ENCODE data around the gene TRIM36. TPM values are rescaled to one million over a fixed set of nuclear protein-coding genes. Genes with fewer than 3 reads are reported as not detected.

The TRIM36 gene
- total RNA-seq, 1 experiment from 2014 or later: 12.6 TPM

DNA sequence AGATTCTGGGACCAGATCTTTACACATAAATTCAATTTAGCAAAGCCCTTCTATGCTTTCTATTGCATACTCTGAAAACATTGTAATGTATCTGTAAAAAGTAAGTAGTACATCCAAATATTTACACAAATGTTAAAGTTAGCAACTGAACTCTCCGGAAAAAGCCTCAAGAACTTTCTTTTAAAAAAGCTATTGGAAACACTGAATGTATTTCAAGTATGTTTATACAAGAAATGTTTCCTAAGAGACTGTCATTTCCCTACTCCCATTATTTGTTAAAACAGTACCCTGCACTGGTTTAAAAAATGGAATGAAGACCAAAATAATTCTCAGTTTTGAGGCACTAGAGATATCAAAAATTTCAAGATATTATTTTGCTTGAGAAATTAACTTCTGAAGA is 44.8 kb upstream of the TRIM36 start:
- Histone ChIP-seq H3K4me3 (replicated peaks in 1 of 2; ENCODE audit: low read depth in 1 of 2, low read length in 2 of 2) (no peak overlapping the region), H3K4me1 (ENCODE audit: control insufficient read depth in 1 of 2, insufficient read depth in 2 of 2, low read length in 2 of 2) (no peaks in the 10 kb centered on the region), H3K79me2 (ENCODE audit: insufficient read depth, low read length) (no peaks in the 10 kb centered on the region; the same call in none of the 2 replicates), H3K36me3 (ENCODE audit: control insufficient read depth in 1 of 2, insufficient read depth in 2 of 2, low read length in 2 of 2) (no peaks in the 10 kb centered on the region), H3K9me3 (ENCODE audit: control insufficient read depth in 1 of 2, insufficient read depth in 1 of 2, low read depth in 1 of 2, low read length in 2 of 2) (no peaks in the 10 kb centered on the region), H3K27me3 (ENCODE audit: insufficient read depth, low read length) (no peaks in the 10 kb centered on the region), H2AFZ (ENCODE audit: low read depth, low read length, poor library complexity, severe bottlenecking) (no peak overlapping the region), H3K9me2 (ENCODE audit: insufficient read depth) (no peaks in the 10 kb centered on the region), H3K9ac (ENCODE audit: low read length) (no peak overlapping the region), H3K4me2 (ENCODE audit: low read length) (no peak overlapping the region), H3K27ac (ENCODE audit: low read depth, low read length) (no peak overlapping the region), H4K20me1 (ENCODE audit: insufficient read depth) (no peaks in the 10 kb centered on the region)
- intact Hi-C loops (cut with micrococcal nuclease): no loop called here
- CTCF ChIA-PET: no interaction called here
- no peak for DNase-seq (ENCODE audit: low read depth, low spot score)
- POLR2A ChIA-PET: no interaction called here
- ATAC-seq: no peak
- TF ChIP-seq, protein P1, sequence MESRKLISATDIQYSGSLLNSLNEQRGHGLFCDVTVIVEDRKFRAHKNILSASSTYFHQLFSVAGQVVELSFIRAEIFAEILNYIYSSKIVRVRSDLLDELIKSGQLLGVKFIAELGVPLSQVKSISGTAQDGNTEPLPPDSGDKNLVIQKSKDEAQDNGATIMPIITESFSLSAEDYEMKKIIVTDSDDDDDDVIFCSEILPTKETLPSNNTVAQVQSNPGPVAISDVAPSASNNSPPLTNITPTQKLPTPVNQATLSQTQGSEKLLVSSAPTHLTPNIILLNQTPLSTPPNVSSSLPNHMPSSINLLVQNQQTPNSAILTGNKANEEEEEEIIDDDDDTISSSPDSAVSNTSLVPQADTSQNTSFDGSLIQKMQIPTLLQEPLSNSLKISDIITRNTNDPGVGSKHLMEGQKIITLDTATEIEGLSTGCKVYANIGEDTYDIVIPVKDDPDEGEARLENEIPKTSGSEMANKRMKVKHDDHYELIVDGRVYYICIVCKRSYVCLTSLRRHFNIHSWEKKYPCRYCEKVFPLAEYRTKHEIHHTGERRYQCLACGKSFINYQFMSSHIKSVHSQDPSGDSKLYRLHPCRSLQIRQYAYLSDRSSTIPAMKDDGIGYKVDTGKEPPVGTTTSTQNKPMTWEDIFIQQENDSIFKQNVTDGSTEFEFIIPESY (IDR thresholded peaks at IDR 0.05; ENCODE audit: extremely low read depth, insufficient replicate concordance, low read length): no peak
- TF ChIP-seq ELF1 (IDR thresholded peaks at IDR 0.05; ENCODE audit: borderline replicate concordance, low read depth) (no peak), EZH2 (IDR thresholded peaks at IDR 0.05) (no peak), TCF7L2 (IDR thresholded peaks at IDR 0.05; ENCODE audit: borderline replicate concordance, extremely low read depth, insufficient read depth, insufficient read length) (no peak), SP1 (IDR thresholded peaks at IDR 0.05; ENCODE audit: low read depth) (no peak), POLR2AphosphoS5 (IDR thresholded peaks at IDR 0.05; ENCODE audit: low read depth, low read length) (no peak), JUND (IDR thresholded peaks at IDR 0.05) (no peak), SIN3A (IDR thresholded peaks at IDR 0.05; ENCODE audit: low read depth) (no peak), POLR2A (IDR thresholded peaks at IDR 0.05; ENCODE audit: borderline replicate concordance, extremely low read depth, insufficient read depth, insufficient read length) (no peak), RAD21 (IDR thresholded peaks at IDR 0.05; ENCODE audit: low read depth) (no peak), CEBPB (IDR thresholded peaks at IDR 0.05; ENCODE audit: low read depth) (no peak)
- TF ChIP-seq, protein P2, sequence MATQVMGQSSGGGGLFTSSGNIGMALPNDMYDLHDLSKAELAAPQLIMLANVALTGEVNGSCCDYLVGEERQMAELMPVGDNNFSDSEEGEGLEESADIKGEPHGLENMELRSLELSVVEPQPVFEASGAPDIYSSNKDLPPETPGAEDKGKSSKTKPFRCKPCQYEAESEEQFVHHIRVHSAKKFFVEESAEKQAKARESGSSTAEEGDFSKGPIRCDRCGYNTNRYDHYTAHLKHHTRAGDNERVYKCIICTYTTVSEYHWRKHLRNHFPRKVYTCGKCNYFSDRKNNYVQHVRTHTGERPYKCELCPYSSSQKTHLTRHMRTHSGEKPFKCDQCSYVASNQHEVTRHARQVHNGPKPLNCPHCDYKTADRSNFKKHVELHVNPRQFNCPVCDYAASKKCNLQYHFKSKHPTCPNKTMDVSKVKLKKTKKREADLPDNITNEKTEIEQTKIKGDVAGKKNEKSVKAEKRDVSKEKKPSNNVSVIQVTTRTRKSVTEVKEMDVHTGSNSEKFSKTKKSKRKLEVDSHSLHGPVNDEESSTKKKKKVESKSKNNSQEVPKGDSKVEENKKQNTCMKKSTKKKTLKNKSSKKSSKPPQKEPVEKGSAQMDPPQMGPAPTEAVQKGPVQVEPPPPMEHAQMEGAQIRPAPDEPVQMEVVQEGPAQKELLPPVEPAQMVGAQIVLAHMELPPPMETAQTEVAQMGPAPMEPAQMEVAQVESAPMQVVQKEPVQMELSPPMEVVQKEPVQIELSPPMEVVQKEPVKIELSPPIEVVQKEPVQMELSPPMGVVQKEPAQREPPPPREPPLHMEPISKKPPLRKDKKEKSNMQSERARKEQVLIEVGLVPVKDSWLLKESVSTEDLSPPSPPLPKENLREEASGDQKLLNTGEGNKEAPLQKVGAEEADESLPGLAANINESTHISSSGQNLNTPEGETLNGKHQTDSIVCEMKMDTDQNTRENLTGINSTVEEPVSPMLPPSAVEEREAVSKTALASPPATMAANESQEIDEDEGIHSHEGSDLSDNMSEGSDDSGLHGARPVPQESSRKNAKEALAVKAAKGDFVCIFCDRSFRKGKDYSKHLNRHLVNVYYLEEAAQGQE (IDR thresholded peaks at IDR 0.05; ENCODE audit: low read depth): no peak
- TF ChIP-seq, protein P3, sequence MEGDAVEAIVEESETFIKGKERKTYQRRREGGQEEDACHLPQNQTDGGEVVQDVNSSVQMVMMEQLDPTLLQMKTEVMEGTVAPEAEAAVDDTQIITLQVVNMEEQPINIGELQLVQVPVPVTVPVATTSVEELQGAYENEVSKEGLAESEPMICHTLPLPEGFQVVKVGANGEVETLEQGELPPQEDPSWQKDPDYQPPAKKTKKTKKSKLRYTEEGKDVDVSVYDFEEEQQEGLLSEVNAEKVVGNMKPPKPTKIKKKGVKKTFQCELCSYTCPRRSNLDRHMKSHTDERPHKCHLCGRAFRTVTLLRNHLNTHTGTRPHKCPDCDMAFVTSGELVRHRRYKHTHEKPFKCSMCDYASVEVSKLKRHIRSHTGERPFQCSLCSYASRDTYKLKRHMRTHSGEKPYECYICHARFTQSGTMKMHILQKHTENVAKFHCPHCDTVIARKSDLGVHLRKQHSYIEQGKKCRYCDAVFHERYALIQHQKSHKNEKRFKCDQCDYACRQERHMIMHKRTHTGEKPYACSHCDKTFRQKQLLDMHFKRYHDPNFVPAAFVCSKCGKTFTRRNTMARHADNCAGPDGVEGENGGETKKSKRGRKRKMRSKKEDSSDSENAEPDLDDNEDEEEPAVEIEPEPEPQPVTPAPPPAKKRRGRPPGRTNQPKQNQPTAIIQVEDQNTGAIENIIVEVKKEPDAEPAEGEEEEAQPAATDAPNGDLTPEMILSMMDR (IDR thresholded peaks at IDR 0.05 in 2 of 3, conservative IDR thresholded peaks at IDR 0.05 in 1 of 3; ENCODE audit: borderline replicate concordance in 1 of 3, insufficient read depth in 1 of 3, low read depth in 2 of 3, low read length in 2 of 3): no peak
- BruUV-seq (replicated peaks): no TSS peak
- RAD21 ChIA-PET (ENCODE audit: low non-redundant PET in 1 of 2, low total read pairs in 2 of 2, uncharacterized antibody in 2 of 2, unreplicated experiment in 2 of 2): no interaction called here
